HG02571 (cell line): ENCODE results near the gene LARGE1.

Experiments used
- ATAC-seq: cut with Tn5 transposase; IDR thresholded peaks from one replicate; pipeline ENCODE4 v1.9.1; 2021; ENCODE audit warnings: mild to moderate bottlenecking, moderate library complexity; ENCODE audit not compliant: unreplicated experiment

Gene LARGE1

DNA sequence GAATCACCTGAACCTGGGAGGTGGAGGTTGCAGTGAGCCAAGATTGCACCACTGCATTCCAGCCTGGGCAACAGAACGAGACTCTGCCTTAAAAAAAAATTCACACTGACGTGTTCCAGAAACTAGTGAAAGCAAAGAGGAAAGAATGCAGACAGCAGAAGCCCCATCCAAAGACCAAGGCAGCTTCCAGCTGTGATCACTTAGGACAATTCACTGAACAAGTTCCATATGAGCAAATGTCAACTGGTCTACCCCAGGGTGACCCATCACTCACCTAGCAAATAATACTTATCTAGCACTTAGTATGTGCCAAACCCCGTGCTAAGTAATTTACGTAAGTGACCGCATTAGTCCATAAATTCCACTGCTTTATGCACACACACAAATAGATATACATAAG lies 138.9 kb downstream of the LARGE1 start:
- no peak for ATAC-seq

DNA sequence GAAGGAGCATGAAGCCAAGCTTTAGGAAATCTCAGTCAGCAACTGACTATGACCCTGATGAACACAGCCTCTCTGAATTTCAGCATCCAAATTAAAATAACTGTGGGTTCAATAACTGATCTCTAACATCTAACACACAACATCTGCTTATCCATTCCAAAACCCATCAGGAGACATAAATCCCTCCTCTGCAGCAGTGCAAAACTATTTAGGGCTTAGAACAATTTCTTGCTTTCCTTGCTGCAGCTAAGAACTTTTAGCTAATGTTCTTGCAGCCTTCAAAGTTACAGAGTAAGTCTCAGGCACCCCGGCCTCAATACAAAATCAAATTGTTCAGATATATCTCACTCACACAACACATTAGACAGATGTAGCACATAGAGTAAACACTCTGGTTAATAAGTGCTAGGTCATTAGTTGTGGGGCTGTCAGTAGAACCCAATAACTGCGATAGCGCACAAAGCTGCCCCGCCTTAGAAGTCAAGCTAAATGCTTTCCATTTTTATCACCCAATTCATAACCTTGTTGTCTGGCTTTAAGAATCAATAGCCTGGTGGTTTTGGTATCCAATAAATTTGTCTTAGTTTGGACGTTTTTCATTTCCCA lies 139.6 kb downstream of the LARGE1 start:
- ATAC-seq: no peak

DNA sequence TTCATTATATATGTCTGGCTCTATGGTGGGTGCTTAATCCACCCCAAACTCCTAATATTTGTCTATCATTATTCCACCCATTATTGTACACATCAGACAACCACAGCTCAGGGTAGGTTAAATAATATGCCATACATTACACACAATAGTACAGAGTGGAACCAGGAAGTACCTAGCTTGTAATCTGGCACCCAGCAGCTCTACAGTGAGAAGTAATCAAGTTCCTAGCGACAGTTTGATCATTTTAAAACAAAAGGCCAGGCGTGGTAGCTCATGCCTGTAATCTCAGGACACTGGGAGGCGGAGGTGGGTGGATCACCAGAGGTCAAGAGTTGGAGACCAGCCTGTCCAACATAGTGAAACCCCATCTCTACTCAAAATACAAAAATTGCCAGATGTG lies 141.0 kb downstream of the LARGE1 start:
- ATAC-seq: no peak

DNA sequence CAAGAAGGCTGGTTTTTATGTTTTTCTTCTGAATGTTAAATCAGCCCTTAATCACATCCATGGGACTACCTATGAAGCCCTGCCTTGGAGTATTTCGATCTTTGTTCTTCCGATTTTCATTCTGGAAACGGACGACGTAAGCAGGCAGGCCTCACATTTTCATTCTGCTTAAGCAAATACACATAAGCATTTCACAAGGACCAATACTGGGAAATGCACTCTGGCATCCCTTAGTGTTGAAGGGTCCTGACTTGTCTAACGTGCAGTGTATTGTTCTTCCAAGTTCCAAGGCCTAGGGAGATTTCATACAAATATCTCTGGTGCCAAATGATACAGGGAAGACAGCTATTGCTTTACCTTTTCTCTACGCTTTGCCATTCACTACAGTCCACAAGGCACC lies 143.8 kb downstream of the LARGE1 start:
- ATAC-seq: no peak

DNA sequence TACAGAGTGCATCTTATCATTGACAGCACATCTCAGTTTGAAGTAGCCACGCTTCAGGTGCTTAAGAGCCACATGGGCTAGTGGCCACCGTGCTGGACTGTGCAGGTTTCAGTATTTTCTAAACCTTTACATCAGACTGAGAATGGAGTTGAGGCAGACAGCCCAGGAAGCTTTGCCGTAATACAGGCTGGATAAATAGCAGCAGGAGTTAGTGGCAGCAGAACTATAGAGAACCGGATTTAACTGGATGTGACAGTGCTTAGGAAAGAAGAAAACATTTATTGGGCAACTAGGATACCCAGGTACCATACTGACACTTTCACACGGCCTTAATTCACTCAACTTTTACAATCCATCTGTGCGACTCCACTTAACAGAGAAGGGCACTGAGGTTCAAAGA lies 145.5 kb downstream of the LARGE1 start:
- no peak for ATAC-seq

DNA sequence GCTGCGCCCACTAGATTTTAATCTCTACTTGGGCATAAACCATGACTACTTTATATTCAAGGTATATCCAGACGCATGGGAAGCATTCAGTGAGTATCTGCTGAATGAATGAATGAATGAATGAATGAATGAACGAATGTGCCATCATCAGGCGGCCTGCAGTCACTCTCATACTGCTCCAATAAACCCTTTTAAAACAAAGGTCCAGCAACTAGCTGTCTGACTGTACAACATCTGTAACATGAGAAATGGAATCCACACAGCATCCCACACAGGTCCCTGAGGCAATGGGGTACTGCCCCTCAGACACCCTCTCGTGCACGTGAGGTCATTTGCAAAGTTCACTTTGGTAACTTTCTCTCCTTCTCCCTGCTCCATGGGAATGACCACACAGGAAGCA lies 147.5 kb downstream of the LARGE1 start:
- no peak for ATAC-seq

DNA sequence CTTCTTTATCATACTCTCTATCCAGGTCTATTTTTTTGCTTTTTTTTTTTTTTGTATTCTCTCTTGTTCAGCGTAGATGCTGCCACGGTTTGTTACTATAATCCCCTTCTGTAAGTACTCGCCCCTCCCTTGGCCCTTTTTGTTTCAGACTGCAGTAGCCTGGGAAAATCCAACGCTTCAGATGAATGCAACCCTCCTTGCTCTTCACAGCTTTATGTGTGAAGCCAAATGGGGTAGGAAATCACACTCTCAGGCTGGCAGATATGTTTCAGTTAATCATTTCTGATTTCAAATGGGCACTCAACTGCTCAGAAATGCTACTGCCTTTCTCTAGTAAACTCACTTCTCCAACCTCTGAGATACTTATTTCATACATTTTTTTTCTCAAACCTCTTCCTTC lies 149.1 kb downstream of the LARGE1 start:
- ATAC-seq: no peak

DNA sequence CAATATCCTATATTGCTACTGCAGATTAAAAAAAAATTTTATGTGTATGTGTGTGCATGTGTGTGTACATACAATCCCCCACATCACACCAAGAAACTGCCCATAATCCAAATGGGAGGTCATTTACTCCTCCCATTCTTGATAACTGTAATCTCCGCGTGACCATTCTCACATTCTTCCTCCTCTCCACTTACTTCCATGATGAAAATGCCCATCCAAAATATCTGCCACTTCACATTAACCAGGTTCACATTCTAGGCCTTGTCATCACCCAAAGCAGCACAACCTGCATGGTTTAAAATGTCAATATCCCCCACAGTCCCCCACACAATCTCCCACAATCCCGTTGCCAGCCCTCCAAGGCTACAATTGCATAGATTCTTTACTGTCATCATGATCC lies 149.6 kb downstream of the LARGE1 start:
- ATAC-seq: no peak

DNA sequence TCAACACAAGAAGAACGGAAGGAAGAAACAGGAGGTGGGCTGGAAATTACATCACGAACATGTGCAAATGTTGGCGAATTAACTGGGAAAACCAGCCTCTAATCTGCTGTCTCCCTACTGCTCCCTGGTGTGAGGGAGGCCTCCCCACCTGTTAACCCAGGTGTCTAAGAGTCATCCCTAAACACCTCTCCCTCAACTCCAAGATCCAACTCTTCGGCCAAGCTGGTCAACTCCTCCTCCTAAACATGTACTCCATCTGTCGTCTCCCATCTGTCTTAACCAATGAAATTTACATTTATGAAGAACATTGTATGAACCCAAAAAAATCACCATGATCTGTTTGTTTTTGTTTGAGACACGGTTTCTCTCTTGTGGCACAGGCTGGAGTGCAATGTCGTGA lies 154.2 kb downstream of the LARGE1 start:
- ATAC-seq: no peak

DNA sequence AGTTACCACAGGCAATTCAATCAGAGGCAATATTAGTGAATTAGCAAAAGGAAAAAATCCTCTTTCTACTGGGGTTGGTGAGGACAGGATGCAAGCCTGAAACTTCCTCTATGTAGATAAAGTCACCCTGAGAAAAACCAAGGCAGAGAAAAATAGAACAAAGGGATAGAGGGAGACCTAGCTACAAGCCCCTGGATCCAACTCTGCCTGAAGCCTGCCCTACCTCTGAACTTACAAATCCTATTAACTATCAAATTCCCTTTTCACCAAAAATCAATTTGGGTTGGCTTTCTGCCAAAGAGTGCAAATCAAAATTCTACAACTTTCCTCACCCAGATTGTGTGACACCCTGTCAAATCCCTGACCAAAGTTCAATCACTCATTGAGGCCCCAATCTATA lies 161.3 kb downstream of the LARGE1 start:
- ATAC-seq: no peak

DNA sequence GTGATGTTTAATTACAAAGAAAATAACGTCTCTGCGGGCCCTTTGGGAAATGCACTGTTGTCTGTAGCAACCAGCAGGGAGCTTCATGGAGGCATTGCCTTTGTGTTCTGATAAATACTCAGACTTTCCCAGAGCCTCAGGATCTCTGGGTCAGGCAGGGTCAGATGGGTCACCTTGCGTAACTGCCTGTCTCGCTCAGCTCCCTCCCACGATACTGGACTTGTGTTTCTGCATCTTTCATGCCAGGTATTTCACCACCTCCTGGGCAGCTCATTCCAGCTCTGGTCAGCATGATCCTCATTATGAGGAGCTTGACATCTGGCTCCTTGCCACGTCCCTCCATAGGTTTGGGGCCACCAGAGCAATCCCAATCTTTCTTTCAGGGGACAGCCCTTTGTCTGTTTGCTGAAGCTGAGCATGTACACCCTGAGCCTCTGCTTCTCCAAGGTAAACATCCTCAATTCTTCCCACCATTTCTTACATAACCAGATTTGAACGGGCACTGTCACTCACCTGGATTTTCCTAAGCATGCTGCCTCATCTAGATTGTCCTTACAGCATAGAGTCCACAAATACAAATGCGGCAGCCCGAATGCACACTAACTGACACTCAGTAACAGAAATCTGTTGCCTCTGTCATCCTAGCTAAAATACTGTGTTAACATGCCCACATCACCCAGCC lies 162.3 kb downstream of the LARGE1 start:
- no peak for ATAC-seq

DNA sequence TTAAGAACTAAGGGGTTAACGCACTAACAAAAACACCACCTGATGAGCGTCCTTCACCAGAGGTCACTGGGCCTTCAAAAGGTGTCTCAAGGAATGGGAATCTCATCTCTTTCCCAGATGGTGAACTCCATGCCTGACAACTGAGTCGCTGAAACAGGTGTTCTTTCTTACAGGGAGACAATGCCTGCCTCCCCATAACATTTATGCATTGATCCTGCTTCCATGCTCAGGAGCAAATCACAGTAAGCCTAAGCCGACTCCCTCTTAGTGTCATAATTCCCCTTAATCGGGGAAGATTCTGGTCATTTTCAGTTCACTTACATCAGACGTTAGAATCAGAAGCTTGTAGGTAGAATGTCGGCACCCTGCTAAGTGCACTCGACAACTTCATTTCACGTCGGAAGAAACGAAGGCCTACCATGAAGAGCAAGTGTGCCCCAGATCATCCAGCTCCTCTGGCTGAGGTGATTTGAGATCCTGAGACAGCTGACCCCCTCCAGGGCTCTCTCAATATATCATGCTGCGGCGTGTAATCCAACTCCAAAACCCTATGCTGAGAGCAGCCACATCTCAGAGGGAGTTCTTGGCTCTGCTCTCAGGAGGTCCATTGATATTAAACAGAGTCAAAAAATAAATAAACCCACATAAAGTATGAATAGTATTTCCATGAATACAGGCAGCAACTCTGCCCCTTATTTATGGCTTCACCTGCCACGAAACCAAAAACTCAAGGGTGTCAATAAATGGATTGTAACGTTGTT lies 163.1 kb downstream of the LARGE1 start:
- no peak for ATAC-seq

DNA sequence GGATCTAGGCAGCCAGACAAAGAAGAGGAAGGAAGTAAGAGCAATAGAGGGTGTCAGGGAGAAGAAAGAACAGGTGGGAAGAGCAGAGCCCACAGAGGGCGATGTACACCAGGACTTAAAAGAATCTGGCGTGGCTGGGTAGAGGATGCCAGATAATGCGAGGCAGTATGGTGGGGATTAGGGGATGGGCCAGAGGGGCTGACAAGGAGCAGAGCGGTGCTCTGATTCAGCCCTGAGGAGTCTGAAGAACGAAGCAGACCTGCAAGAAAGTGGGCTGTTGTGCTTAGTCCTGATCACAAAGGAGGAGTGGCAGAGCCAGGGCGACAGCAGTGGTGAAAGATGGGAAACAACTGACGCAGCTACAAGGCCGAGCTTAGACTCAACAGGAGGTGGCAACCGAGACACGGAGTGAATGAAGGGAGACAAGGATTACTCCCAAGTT lies 163.7 kb downstream of the LARGE1 start:
- no peak for ATAC-seq

DNA sequence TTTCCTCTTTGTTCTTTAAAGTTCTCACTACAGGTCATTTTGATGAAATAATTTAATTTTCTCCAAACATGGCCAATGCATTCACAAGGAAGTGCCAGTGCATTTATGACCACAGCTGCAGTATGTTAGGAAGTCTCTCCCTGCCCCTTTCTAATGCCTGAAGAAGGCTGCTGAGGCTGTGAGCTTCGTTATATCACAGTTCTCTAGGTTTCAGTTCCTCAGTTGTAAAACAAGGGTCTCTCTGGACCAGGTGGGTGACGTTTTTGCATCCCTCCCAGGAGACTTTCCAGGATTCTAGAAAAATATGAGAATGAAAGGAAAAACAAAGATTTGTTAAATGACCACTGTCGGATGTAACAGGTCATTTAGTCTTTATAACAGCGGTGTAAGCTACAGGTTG lies 171.6 kb downstream of the LARGE1 start:
- no peak for ATAC-seq

DNA sequence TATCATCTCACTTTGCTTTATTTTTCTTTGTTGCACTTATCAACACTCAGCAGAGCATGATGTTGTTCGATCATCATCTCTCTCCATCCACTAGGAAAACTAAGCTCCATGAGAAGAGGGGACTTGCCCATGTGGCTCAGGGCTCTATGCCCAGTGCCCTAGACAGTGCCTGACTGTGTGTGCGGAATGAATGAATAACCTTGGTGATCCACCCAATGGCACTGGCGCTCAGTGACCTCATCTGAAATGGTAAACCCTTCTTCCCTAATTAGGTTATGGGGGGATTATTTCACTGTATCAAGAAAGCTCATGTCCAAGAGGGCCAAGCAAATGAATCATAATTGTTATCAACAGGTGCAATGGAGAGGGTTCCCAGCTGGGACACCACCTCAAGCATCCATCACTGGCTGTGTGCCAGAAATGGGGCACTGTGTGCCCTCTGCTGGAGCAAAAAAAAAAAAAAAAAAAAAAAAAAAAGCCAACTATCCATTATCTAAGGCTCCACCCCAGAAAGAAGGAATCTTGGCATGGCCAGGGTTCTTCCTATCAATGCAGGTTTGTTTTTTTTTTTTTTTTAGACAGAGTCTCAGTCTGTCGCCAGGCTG lies 172.6 kb downstream of the LARGE1 start:
- no peak for ATAC-seq

DNA sequence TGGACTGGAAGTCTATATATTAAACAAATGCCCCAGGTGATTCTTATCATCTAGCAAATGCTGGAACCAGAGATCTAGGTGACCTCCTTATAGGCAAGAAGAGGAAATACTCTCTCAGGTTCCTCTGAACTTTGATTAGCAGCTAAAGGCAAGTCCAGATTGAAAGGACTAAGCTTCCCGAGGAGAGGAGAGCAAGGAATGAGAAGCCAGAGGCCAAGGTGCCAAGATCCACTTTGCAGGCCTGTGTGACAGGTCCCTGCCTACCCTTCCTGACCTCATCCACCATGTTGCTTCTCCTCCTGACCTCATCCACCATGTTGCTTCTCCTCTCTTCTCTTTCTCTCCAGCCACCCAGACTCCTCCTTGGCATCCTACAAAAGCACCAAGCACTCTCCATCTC lies 173.2 kb downstream of the LARGE1 start:
- no peak for ATAC-seq

DNA sequence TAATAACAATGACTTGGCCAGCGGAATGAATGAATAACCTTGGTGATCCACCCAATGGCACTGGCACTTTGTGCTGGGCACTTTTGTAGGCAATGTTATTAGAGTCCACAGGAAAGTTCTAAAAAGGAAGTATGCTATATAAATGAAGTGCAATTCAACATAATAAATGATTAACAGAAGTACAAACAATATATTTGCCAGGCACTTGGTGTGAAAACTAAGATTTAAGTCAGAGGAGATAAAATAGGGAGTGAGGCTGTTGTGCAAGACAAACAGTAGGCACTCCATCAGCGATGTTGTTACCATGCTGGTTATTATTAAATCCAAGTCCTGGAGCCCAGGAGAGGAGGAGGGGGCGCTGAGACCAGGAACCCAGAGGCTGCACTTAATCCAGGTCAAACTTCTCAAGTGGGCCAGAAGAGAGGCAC lies 173.8 kb downstream of the LARGE1 start:
- ATAC-seq: no peak

DNA sequence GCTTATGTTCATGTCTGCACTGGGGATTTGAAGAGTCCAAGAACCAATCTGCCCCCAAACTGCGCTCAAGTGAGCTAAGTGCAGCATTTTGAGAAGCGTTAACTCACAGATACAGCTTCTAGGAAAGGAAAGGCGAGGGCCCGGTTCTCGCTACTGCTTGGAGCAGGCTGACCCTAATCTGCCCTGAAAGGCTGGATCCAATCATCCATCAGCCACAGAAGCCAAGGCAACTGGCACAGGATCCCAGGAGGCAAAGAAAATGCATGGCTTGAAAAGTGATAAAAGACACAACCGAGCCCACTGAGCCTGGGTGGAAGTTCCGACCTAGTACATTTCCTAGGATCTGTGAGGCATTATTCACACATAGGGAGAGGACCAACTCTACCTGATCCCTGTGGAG lies 174.8 kb downstream of the LARGE1 start:
- no peak for ATAC-seq

DNA sequence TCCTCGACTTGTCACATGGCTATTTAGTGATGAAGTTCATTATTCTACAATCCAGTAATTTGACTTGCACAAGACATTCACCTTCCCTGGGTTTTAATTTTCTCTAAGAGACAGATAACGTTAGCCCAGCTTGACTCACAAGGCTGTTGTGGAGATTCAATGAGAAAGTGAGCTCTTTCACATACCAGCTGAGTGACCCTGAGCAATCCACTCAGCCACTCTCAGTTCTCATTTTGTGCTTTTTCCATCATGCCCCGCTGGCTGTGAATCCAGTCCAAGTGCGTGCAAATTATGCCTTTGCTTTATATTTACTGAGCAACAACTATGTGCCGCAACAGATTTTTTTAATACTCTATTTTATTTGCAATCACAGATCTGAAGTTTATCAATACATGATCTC lies 176.5 kb downstream of the LARGE1 start:
- no peak for ATAC-seq

DNA sequence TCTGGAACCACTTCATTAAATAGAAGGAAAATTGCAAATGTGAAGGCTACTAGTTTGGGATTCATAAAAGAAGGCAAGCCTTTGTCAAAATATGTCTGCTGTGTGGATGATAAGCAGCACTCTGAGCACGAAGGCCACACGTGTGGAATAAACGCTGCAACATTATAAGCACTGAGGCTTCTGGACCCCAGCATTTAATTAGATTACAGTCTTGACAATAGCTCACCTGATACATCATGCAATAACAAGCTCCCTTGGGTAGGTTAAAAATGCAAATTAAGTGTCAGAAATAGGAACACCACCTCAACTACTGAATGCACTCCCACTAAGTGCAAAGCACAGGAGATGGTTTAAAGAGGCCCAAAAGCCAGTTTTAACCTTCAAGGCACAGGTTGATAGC lies 179.3 kb downstream of the LARGE1 start:
- no peak for ATAC-seq

DNA sequence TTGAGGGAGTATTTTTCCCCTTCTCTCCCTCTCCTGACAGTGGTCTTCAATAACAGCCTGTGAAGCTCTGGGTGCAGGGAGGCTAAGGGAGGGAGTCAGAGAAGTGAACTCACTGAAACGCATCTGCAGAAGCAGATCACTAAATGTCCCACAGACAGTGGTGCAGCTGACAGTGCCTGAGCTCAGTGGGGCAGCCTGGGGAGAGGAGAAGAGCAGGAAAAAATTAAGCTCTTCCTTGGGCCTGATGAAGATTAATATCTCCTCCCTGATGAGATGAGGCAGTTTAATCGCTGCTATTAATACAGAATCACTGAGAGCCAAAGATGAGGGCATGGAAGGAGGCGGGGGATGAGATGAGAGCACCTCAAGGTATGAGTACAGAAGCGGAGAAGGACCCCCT lies 180.8 kb downstream of the LARGE1 start:
- ATAC-seq: no peak

DNA sequence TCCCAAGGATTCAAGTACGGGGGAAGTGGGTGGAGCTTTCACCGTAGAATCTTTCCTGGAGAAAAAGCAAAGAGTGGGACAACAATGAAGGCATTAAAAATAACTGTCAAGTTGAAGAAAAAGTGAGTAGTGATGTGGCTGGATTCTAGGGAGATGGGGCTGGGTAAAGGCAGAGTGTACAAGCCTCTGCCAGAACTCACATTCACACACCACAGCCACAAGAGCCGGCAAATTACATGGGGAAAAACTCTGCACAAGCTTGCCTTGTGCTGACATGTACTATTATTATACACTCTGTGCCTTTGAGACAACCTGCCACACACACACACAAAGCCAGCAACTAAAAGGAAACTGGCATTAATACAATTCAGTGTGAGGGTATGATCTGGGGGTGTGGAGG lies 182.6 kb downstream of the LARGE1 start:
- no peak for ATAC-seq
